ENCODE results near the gene ARHGAP26.
"Not testable (repeated sequence)": the region's sequence is repeated elsewhere in the genome, so short reads cannot be mapped to it uniquely, and the experiment has no call there.

The ARHGAP26 gene

GRCh38 chr5:143199843-143200242 is 429.7 kb downstream of the ARHGAP26 start:
- peaks cover 0 to 15% (median 0%) of the 10 kb centered on the region in 4 donors for H3K4me1 ChIP-seq
- H3K27me3 ChIP-seq: no peaks in the 10 kb centered on the region
- H3K4me3 ChIP-seq: no peak overlapping the region
- peaks cover 0 to 5% (median 0%) of the 10 kb centered on the region in 3 donors for H3K9me3 ChIP-seq
- TF ChIP-seq CTCF (IDR thresholded peaks at IDR 0.05): no peak
- no peaks in the 10 kb centered on the region for H3K36me3 ChIP-seq
- no peak for DNase-seq
- intact Hi-C loops (cut with DNase I; ENCODE audit: low total_unique reads): no loop called here
- no peak overlapping the region for H3K27ac ChIP-seq

DNA sequence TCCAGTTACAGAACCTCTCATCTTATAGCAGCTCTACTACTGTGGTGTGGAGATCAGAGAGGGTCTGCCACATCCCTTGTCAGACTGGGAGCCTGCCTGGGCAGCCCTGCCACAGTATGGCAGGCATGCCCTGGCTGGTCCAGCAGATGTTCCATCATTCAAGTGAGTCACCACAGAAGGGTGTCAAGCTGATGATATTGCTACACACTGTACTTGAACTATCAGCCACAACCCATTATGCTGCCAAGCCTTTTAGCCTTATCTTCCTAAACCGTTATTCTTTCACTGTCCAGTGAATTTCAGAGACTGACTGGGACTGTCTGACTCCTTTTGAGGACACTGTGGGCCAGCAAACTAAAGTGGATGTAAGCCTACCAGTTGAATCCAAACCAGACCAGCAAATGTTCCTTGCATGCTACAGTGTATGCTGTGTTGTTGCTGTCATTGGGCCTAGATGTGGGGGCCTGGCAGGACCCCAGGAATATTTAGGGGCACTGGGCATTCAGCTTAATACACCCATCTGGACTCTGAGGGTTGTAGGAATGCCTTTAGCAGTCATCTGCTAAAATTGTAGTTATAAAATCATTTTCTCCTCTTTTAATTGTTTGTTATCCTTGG is 430.7 kb downstream of the ARHGAP26 start:
- H3K27me3 ChIP-seq: no peaks in the 10 kb centered on the region
- no peak overlapping the region for H3K4me3 ChIP-seq
- TF ChIP-seq CTCF (IDR thresholded peaks at IDR 0.05): no peak
- intact Hi-C loops (cut with DNase I; ENCODE audit: low total_unique reads): no loop called here
- H3K36me3 ChIP-seq: no peaks in the 10 kb centered on the region
- DNase-seq: peak in 1 of 2 donors; percentile 33
- peaks cover 0 to 5% (median 0%) of the 10 kb centered on the region in 3 donors for H3K9me3 ChIP-seq
- no peak overlapping the region for H3K27ac ChIP-seq
- peaks cover 0 to 15% (median 5%) of the 10 kb centered on the region in 4 donors for H3K4me1 ChIP-seq

- Histone ChIP-seq H3K4me1 (peaks cover 0 to 17% (median 5%) of the 10 kb centered on the region in 4 donors), H3K36me3 (no peaks in the 10 kb centered on the region), H3K27ac (no peak overlapping the region), H3K4me3 (no peak overlapping the region), H3K9me3 (peaks cover 0 to 5% (median 0%) of the 10 kb centered on the region in 3 donors), H3K27me3 (no peaks in the 10 kb centered on the region)
- no peak for TF ChIP-seq CTCF (IDR thresholded peaks at IDR 0.05)
- DNase-seq: no peak
- intact Hi-C loops (cut with DNase I; ENCODE audit: low total_unique reads): no loop called here
Observed at GRCh38 chr5:143201589-143201988, 431.4 kb downstream of the ARHGAP26 start.

- H3K9me3 ChIP-seq; H3K27ac ChIP-seq; H3K4me3 ChIP-seq; DNase-seq; intact Hi-C loops (cut with DNase I; ENCODE audit: low total_unique reads); H3K36me3 ChIP-seq; H3K27me3 ChIP-seq: not testable (repeated sequence)
- peaks cover 0 to 21% (median 10%) of the 10 kb centered on the region in 4 donors for H3K4me1 ChIP-seq
Observed at GRCh38 chr5:143203301-143203956, 433.3 kb downstream of the ARHGAP26 start.

GRCh38 chr5:143204474-143205246 is 434.5 kb downstream of the ARHGAP26 start:
- Histone ChIP-seq H3K9me3 (no peaks in the 10 kb centered on the region), H3K27me3 (no peaks in the 10 kb centered on the region), H3K36me3 (no peaks in the 10 kb centered on the region), H3K27ac (no peak overlapping the region), H3K4me1 (peaks cover 0 to 22% (median 10%) of the 10 kb centered on the region in 4 donors), H3K4me3 (no peak overlapping the region)
- intact Hi-C loops (cut with DNase I; ENCODE audit: low total_unique reads): no loop called here
- no peak for TF ChIP-seq CTCF (IDR thresholded peaks at IDR 0.05)
- DNase-seq: no peak

DNA sequence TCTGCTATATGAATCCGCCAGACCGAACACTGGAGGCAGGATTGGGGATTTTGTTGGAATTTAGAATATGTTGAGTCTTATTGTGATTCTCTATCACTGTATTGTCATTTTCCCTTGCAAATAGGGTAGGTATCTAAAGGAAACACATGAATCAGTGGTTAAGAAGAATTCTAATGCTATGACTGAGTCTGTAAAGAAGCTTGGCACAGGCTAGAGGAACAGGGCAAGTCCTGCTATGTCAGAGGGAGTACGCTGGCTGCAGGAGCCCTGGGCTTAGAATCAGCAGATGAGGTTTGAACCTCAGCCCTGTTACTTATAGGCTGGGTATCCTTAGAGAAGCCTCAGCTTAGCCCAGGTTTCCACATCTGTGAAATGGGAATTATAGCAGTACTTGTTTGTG is 435.2 kb downstream of the ARHGAP26 start:
- H3K27ac ChIP-seq: no peak overlapping the region

More for the DNA sequence above, 435.2 kb downstream of the ARHGAP26 start:
- DNase-seq: no peak
- H3K4me3 ChIP-seq: no peak overlapping the region
- H3K9me3 ChIP-seq: no peaks in the 10 kb centered on the region
- H3K4me1 ChIP-seq: peaks cover 0 to 22% (median 10%) of the 10 kb centered on the region in 4 donors
- no peak for TF ChIP-seq CTCF (IDR thresholded peaks at IDR 0.05)
- no peaks in the 10 kb centered on the region for H3K36me3 ChIP-seq
- H3K27me3 ChIP-seq: no peaks in the 10 kb centered on the region
- intact Hi-C loops (cut with DNase I; ENCODE audit: low total_unique reads): no loop called here
